AG04450 (cell line): ENCODE data around the gene GLS2. TPM values are rescaled to one million over a fixed set of nuclear protein-coding genes. Genes with fewer than 3 reads are reported as not detected.
"Not testable (repeated sequence)": the region's sequence is repeated elsewhere in the genome, so short reads cannot be mapped to it uniquely, and the experiment has no call there.

ENCODE experiments used
- CTCF ChIA-PET: fragments of 300-600, 350-600 bp; formaldehyde crosslinking; extraction: SDS; loops from one replicate; lab custom pipeline; 2022; ENCODE audit warnings: antibody characterized with exemption, inconsistent platforms; lab: Charles Lee
- POLR2A ChIA-PET: fragments of 350-600 bp; formaldehyde crosslinking; extraction: SDS; loops from one replicate; lab custom pipeline; 2021; ENCODE audit warnings: antibody characterized with exemption, inconsistent platforms; lab: Yijun Ruan, JAX
- DNase-seq: peaks from one replicate; pipeline ENCODE4 v3.0.0-alpha.2; 2011; ENCODE audit warnings: low read depth, low spot score
- H3K27ac ChIP-seq: one replicate; pipeline ENCODE4 v1.5.1; 2012; ENCODE audit warnings: low read depth, low read length, control low read depth
- H3K27me3 ChIP-seq: one replicate; pipeline ENCODE4 v1.6.0; 2012; ENCODE audit warnings: low read length; ENCODE audit not compliant: control insufficient read depth, insufficient read depth
- H3K4me3 ChIP-seq: 2 replicates; pipeline ENCODE4 v1.5.1; 2011; ENCODE audit warnings: mild to moderate bottlenecking, low read depth, low read length, control low read depth
- H3K9me3 ChIP-seq: 2 replicates; pipeline ENCODE4 v1.5.1; 2012; ENCODE audit warnings: low read length; ENCODE audit not compliant: control insufficient read depth, insufficient read depth
- CTCF ChIP-seq: IDR thresholded peaks from 2 replicates; pipeline ENCODE4 v1.5.1; 2011; ENCODE audit warnings: low read depth, low read length, control low read depth, inconsistent platforms
- polyA plus RNA-seq: library from polyadenylated mRNA; depleted of rRNA; stranded (reverse); fragments of >200 nt; gene quantifications from 2 replicates; pipeline ENCODE4 v1.2.3, GENCODE V29; 2011

GLS2 gene
- polyA plus RNA-seq, 1 experiment: 0.12 TPM

GRCh38 chr12:56448860-56449621 lies 38.9 kb downstream of the GLS2 start, which contains the start of gene TIMELESS:
TSS of gene TIMELESS (minus strand) at chr12:56449426. CDS start at chr12:56434170, 15,256 bp downstream.
- POLR2A ChIA-PET: interaction anchor here (0.6 to 2.0 kb wide), 9 partner anchors 15 to 191 kb away, joined by 3 to 18 read pairs (median 5); partner anchors contain the start of genes ANKRD52, CNPY2, PAN2 and RBMS2

GRCh38 chr12:56443208-56443607 lies 44.8 kb downstream of the GLS2 start:
- H3K4me3 ChIP-seq, H3K27me3 ChIP-seq, CTCF ChIA-PET, POLR2A ChIA-PET, DNase-seq, H3K27ac ChIP-seq, H3K9me3 ChIP-seq: not testable (repeated sequence)

More at GRCh38 chr12:56448860-56449621, 38.9 kb downstream of the GLS2 start, which contains the start of gene TIMELESS:
- peaks cover 8% of the 10 kb centered on the region for H3K27me3 ChIP-seq
- H3K9me3 ChIP-seq: no peaks in the 10 kb centered on the region
- H3K27ac ChIP-seq: peak within 1 kb of the TSS; percentile 68
- peak within 1 kb of the TSS; percentile 83 for H3K4me3 ChIP-seq
- CTCF ChIA-PET: interaction anchor here (0.5 to 3.4 kb wide), 5 partner anchors 12 to 188 kb away, joined by 4 to 24 read pairs (median 4); no protein-coding TSS in a partner anchor
- TF ChIP-seq CTCF: peak; percentile 12; the same call in 1 of the 2 replicates
- peak; percentile 51 for DNase-seq

GRCh38 chr12:56437430-56438176 lies 50.4 kb downstream of the GLS2 start:
- no peak overlapping the region for H3K4me3 ChIP-seq
- CTCF ChIA-PET: no interaction called here
- no peaks in the 10 kb centered on the region for H3K9me3 ChIP-seq
- DNase-seq: no peak
- POLR2A ChIA-PET: no interaction called here
- H3K27me3 ChIP-seq: no peaks in the 10 kb centered on the region
- no peak overlapping the region for H3K27ac ChIP-seq
- TF ChIP-seq CTCF: no peak

- TF ChIP-seq CTCF: no peak
- CTCF ChIA-PET: interaction anchor here (1.6 kb wide), 1 partner anchor 30 kb away, joined by 5 read pairs; no protein-coding TSS in a partner anchor
These were observed 53.1 kb downstream of the GLS2 start for GRCh38 chr12:56434828-56435227.

GRCh38 chr12:56431850-56432249 lies 56.1 kb downstream of the GLS2 start:
- TF ChIP-seq CTCF: no peak
- Histone ChIP-seq H3K27ac (no peak overlapping the region), H3K9me3 (no peaks in the 10 kb centered on the region), H3K27me3 (no peaks in the 10 kb centered on the region), H3K4me3 (no peak overlapping the region)
- POLR2A ChIA-PET: no interaction called here
- CTCF ChIA-PET: no interaction called here
- no peak for DNase-seq

More at GRCh38 chr12:56434828-56435227, 53.1 kb downstream of the GLS2 start:
- Histone ChIP-seq H3K9me3 (no peaks in the 10 kb centered on the region), H3K27me3 (no peaks in the 10 kb centered on the region), H3K27ac (no peak overlapping the region), H3K4me3 (no peak overlapping the region)
- POLR2A ChIA-PET: no interaction called here
- DNase-seq: no peak
